HepG2 (cell line): ENCODE results near the gene TNFRSF13B. TPM values are rescaled to one million over a fixed set of nuclear protein-coding genes. Genes with fewer than 3 reads are reported as not detected.
"Not testable (repeated sequence)": the region's sequence is repeated elsewhere in the genome, so short reads cannot be mapped to it uniquely, and the experiment has no call there.

Experiments used
- ATAC-seq: fragments of 200-7000 bp; cut with Tn5 transposase; 3 replicates; pipeline ENCODE4 v1.9.1; 2020; ENCODE audit warnings: mild to moderate bottlenecking, moderate library complexity
- BruUV-seq: library from RNA; stranded (reverse); fragments of 400-500 nt; replicated peaks from 2 replicates; lab custom pipeline; 2021; lab: Mats Ljungman, UMichigan
- CTCF ChIA-PET: fragments of 300-600 bp; formaldehyde crosslinking; extraction: SDS; loops from one replicate; lab custom pipeline; 2021; ENCODE audit warnings: low total read pairs, inconsistent platforms, low intra/inter-chr PET ratio; lab: Yijun Ruan, JAX
- POLR2A ChIA-PET: fragments of 350-600 bp; sonication (Branson Sonifier 250); formaldehyde crosslinking; loops from one replicate; lab custom pipeline; 2020; ENCODE audit warnings: antibody characterized with exemption, inconsistent platforms; lab: Yijun Ruan, JAX
- DNase-seq: peaks from one replicate; pipeline ENCODE4 v3.0.0-alpha.2; 2015; ENCODE audit warnings: low spot score
- FAIRE-seq: peaks from 3 replicates; lab custom pipeline; 2011; peaks lifted over from hg19 to GRCh38; lab: Jason Lieb, UNC
- H2AFZ ChIP-seq: one replicate; pipeline ENCODE4 v1.6.1; 2011; ENCODE audit warnings: low read length, inconsistent platforms
- H3K27ac ChIP-seq: fragments of 300-600 bp; 3 replicates; pipeline ENCODE4 v1.8.0; 2011; ENCODE audit warnings: mixed run types, mild to moderate bottlenecking, mixed read lengths, low read length, inconsistent platforms; ENCODE audit not compliant: insufficient read depth; ENCODE audit errors: extremely low read length
- H3K27me3 ChIP-seq, 2 experiments: fragments of 200-600 bp in 1 of 2; 2 replicates in 1 of 2; 3 replicates in 1 of 2; pipeline versions ENCODE4 v1.6.0 to v1.8.0; 2011; ENCODE audit warnings: low read length in 2 of 2, mild to moderate bottlenecking in 2 of 2, moderate library complexity in 2 of 2, inconsistent platforms in 1 of 2; ENCODE audit not compliant: insufficient read depth in 2 of 2, control insufficient read depth in 1 of 2
- H3K36me3 ChIP-seq, 2 experiments: fragments of 200-600 bp in 1 of 2; replicated peaks in 1 of 2; 2 replicates in 1 of 2; 3 replicates in 1 of 2; pipeline versions ENCODE4 v1.5.1 to v1.8.0; 2011; ENCODE audit warnings: low read length in 2 of 2, inconsistent platforms in 1 of 2; ENCODE audit not compliant: insufficient read depth in 2 of 2, control insufficient read depth in 1 of 2
- H3K4me1 ChIP-seq: 2 replicates; pipeline ENCODE4 v1.5.1; 2012; ENCODE audit warnings: low read length, inconsistent platforms; ENCODE audit not compliant: insufficient read depth
- H3K4me2 ChIP-seq: 2 replicates; pipeline ENCODE4 v1.6.0; 2011; ENCODE audit warnings: low read depth, low read length, inconsistent platforms
- H3K4me3 ChIP-seq, 3 experiments: fragments of 200-600 bp in 1 of 3; sonication (generic), shearing (Covaris generic) in 1 of 3; replicated peaks in 1 of 3; 2 replicates each; pipeline ENCODE4 v1.5.1; 2011 to 2016; ENCODE audit warnings: low read length in 3 of 3, inconsistent platforms in 2 of 3, low read depth in 2 of 3, mild to moderate bottlenecking in 2 of 3, control low read depth in 1 of 3, mixed read lengths in 1 of 3; ENCODE audit not compliant: insufficient read depth in 1 of 3
- H3K79me2 ChIP-seq: one replicate; pipeline ENCODE4 v1.6.1; 2011; ENCODE audit warnings: low read length, inconsistent platforms; ENCODE audit not compliant: insufficient read depth
- H3K9ac ChIP-seq: 2 replicates; pipeline ENCODE4 v1.6.0; 2011; ENCODE audit warnings: mild to moderate bottlenecking, low read depth, low read length, inconsistent platforms; ENCODE audit not compliant: insufficient read depth
- H3K9me3 ChIP-seq: 2 replicates; pipeline ENCODE4 v1.5.1; 2012; ENCODE audit warnings: mild to moderate bottlenecking, low read length
- H4K20me1 ChIP-seq: 2 replicates; pipeline ENCODE4 v1.6.0; 2011; ENCODE audit warnings: inconsistent platforms, mild to moderate bottlenecking, low read length, moderate library complexity; ENCODE audit not compliant: insufficient read depth
- CBX2 ChIP-seq, 2 experiments: fragments of 200-600 bp in 1 of 2; sonication (generic); formaldehyde crosslinking in 1 of 2; IDR thresholded peaks; 2 replicates each; pipeline versions ENCODE4 v1.7.0 to v1.8.1; 2018 to 2022; ENCODE audit warnings: low read depth in 2 of 2, low read length in 1 of 2, mild to moderate bottlenecking in 1 of 2, missing genetic modification reagents in 1 of 2
- CREM ChIP-seq, 2 experiments: sonication (generic) in 1 of 2; formaldehyde crosslinking in 1 of 2; IDR thresholded peaks; 2 replicates each; pipeline versions ENCODE4 v1.4.0 to v1.6.1; 2016 to 2020; ENCODE audit warnings: antibody characterized with exemption in 1 of 2, mild to moderate bottlenecking in 1 of 2, missing genetic modification reagents in 1 of 2
- ESRRA ChIP-seq: sonication (generic); formaldehyde crosslinking; IDR thresholded peaks from 2 replicates; pipeline ENCODE4 v1.5.1; 2020; ENCODE audit warnings: mild to moderate bottlenecking, low read depth, missing genetic modification reagents
- TOE1 ChIP-seq: sonication (generic); formaldehyde crosslinking; IDR thresholded peaks from 2 replicates; pipeline ENCODE4 v1.4.0; 2020; ENCODE audit warnings: mild to moderate bottlenecking, missing genetic modification reagents
- ZBTB8A ChIP-seq: sonication (generic); formaldehyde crosslinking; IDR thresholded peaks from 2 replicates; pipeline ENCODE4 v1.4.0; 2020; ENCODE audit warnings: mild to moderate bottlenecking, low read depth, missing genetic modification reagents, borderline replicate concordance
- WGBS: methylation state at CpG from one replicate; pipeline ENCODE4 v1.1.6; 2017; ENCODE audit warnings: low lambda C conversion rate; 5-methylcytosine and 5-hydroxymethylcytosine counted together
- in situ Hi-C: cut with HindIII; loops from 2 replicates; pipeline ENCODE4 v1.10.0; 2017; ENCODE audit warnings: low pct_unique_long_range_greater_than_20kb; ENCODE audit not compliant: extremely low pct_ligation_motif_present
- intact Hi-C: fragments of 100-400 bp; cut with micrococcal nuclease; formaldehyde crosslinking; loops from one replicate; pipeline ENCODE4 v1.10.0; 2022; ENCODE audit not compliant: unreplicated experiment
- polyA plus RNA-seq, 8 experiments: library from polyadenylated mRNA; depleted of rRNA in 3 of 8; stranded (reverse) in 7 of 8; unstranded in 1 of 8; fragments of >200 nt; fragmentation: Illumina TruSeq in 4 of 8; extraction: Trizol in 4 of 8; gene quantifications; 2 replicates each; pipeline versions ENCODE4 v1.2.1 to v1.2.3, GENCODE V29; 2011 to 2016; ENCODE audit warnings: low read depth in 4 of 8, missing spikeins in 1 of 8, mixed read lengths in 1 of 8; ENCODE audit not compliant: insufficient read depth in 1 of 8
- total RNA-seq, 5 experiments: library from RNA; depleted of rRNA; stranded (reverse); fragments of >200 nt; fragmentation: Illumina TruSeq; extraction: Trizol; gene quantifications; 2 replicates each; pipeline ENCODE4 v1.2.3, GENCODE V29; 2016; ENCODE audit warnings: low read depth in 1 of 5
- TF ChIP-seq, protein P1 (sequence below): IDR thresholded peaks from 2 replicates; pipeline ENCODE4 v1.6.1; 2016; ENCODE audit warnings: mild to moderate bottlenecking, missing biosample characterization, missing genetic modification reagents

TNFRSF13B gene
- total and polyA plus RNA-seq, 2 of the 13 experiments (the other 11 are each of a cell fraction or from before 2014, with no cell fraction given): not detected

DNA sequence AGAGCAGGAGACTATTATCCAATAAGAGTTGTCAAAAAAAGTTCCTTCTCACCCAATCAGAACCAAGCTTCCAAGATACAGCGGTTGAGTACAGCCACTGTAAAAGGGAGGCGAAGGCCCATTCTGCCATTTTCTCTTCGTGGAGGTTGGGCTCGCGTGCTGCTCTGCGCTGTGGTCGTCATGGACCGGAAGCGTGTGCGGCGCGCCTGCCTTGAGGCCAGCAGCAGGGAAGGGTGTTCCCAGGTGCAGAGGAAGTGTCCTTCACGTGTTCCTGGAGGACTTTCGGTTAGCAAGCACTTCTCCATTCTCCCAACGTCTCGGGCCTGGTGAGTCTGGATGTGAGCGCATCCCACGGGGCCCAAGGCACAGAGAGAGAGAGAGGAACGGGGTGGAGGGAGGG lies 78.4 kb downstream of the TNFRSF13B start:
- 60% methylated on average over 19 of the region's 19 CpGs for WGBS
- H3K4me2 ChIP-seq, H3K9me3 ChIP-seq, H2AFZ ChIP-seq, BruUV-seq, H3K79me2 ChIP-seq, H4K20me1 ChIP-seq, H3K9ac ChIP-seq, POLR2A ChIA-PET, in situ Hi-C loops, H3K27ac ChIP-seq, H3K27me3 ChIP-seq, H3K4me3 ChIP-seq, H3K36me3 ChIP-seq, ATAC-seq, CTCF ChIA-PET, DNase-seq, H3K4me1 ChIP-seq, intact Hi-C loops, FAIRE-seq: not testable (repeated sequence)

DNA sequence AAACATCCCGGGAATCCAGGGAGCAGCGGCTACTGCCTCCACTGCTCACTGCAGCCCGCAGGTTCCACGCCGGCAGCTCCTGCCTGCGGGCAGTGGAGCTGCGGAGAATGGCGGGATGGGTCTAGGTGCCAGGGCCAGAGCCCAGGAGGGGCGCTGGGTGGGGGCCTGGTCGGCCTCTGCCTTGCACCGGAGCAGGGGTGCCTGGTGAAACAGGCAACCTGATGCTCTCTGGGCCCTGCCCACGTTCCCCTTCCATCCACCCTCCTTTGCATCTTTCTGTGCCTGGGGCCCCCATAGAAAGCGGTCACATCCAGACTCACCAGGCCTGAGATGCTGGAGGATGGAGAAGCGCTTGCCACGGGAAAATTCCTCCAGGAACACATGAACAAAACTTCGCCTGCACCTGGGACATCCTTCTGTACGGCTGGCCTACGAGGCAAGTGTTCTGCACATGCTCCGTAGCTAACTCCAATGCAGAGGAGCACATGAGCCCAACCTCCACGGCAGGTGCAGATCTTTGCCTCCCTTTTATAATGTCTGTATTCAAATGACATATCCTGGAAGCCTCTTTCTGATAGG lies 79.0 kb downstream of the TNFRSF13B start:
- WGBS: 36% methylated on average over 5 of the region's 20 CpGs
- H3K36me3 ChIP-seq, intact Hi-C loops, H3K27me3 ChIP-seq, H2AFZ ChIP-seq, H3K4me1 ChIP-seq, in situ Hi-C loops, H3K4me2 ChIP-seq, ATAC-seq, FAIRE-seq, H3K4me3 ChIP-seq, DNase-seq, H3K27ac ChIP-seq, POLR2A ChIA-PET, BruUV-seq, H3K79me2 ChIP-seq, CTCF ChIA-PET, H3K9me3 ChIP-seq, H3K9ac ChIP-seq, H4K20me1 ChIP-seq: not testable (repeated sequence)

DNA sequence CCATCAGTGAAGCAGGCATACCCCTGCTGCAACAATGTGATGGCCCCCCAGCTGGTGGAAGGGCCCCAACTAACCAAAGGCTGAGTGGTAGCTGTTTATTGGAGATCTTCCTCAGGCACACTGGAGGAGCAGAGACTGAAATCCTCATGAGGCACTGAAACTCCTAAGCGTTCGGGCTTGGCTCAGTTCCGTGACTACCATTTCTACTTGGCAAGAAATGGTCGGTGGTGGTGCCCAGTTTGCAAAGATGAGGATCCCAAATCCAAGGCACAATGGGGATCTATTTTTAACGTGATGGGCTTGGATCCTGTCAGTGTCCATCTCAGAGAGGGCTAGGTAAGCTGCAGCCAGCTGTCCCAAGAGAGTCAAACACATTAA lies 82.8 kb downstream of the TNFRSF13B start:
- DNase-seq: no peak
- in situ Hi-C loops (no loop called here), intact Hi-C loops (no loop called here)
- Histone ChIP-seq H3K4me1 (no peaks in the 10 kb centered on the region), H3K4me3 (no peak overlapping the region), H3K4me2 (no peak overlapping the region), H3K9ac (no peak overlapping the region), H4K20me1 (no peaks in the 10 kb centered on the region), H3K79me2 (no peaks in the 10 kb centered on the region), H3K36me3 (no peaks in the 10 kb centered on the region), H3K27ac (no peak overlapping the region), H3K27me3 (peaks cover 0 to 4% of the 10 kb centered on the region in 2 experiments; a peak in 1 of 5 replicates), H3K9me3 (no peaks in the 10 kb centered on the region), H2AFZ (no peak overlapping the region)
- no peak for ATAC-seq
- ChIA-PET POLR2A (no interaction called here), CTCF (no interaction called here)
- FAIRE-seq: no peak
- BruUV-seq: no TSS peak
- 2% methylated on average over 5 of the region's 5 CpGs for WGBS
- TF ChIP-seq CBX2 (IDR thresholded peaks at IDR 0.05; ENCODE audit: low read depth, low read length) (no peak), CBX2 (CRISPR knock-in tag; IDR thresholded peaks at IDR 0.05; ENCODE audit: low read depth) (no peak), CREM (IDR thresholded peaks at IDR 0.05) (no peak), CREM (CRISPR knock-in tag; IDR thresholded peaks at IDR 0.05) (no peak), ZBTB8A (CRISPR knock-in tag) (no peak), TOE1 (CRISPR knock-in tag) (no peak), ESRRA (CRISPR knock-in tag) (no peak)
- TF ChIP-seq, protein P1, sequence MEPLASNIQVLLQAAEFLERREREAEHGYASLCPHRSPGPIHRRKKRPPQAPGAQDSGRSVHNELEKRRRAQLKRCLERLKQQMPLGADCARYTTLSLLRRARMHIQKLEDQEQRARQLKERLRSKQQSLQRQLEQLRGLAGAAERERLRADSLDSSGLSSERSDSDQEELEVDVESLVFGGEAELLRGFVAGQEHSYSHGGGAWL (CRISPR knock-in tag): no peak
